BJ (cell line): ENCODE data around the gene FAM131C. TPM values are rescaled to one million over a fixed set of nuclear protein-coding genes. Genes with fewer than 3 reads are reported as not detected.

Source experiments
- CTCF ChIA-PET: fragments of 350-600 bp; formaldehyde crosslinking; extraction: SDS; loops from one replicate; lab custom pipeline; 2021; ENCODE audit warnings: antibody characterized with exemption, inconsistent platforms; lab: Yijun Ruan, JAX
- POLR2A ChIA-PET: fragments of 300-600 bp; sonication (Branson Sonifier 250); formaldehyde crosslinking; extraction: SDS; loops from one replicate; lab custom pipeline; 2021; ENCODE audit warnings: antibody characterized with exemption; lab: Charles Lee
- DNase-seq: peaks from one replicate; pipeline ENCODE4 v3.0.0-alpha.2; 2011; ENCODE audit warnings: low read depth
- H3K27me3 ChIP-seq: 2 replicates; pipeline ENCODE4 v1.6.0; 2011; ENCODE audit warnings: low read length; ENCODE audit not compliant: control insufficient read depth, insufficient read depth
- H3K36me3 ChIP-seq: 2 replicates; pipeline ENCODE4 v1.5.1; 2011; ENCODE audit warnings: low read length; ENCODE audit not compliant: control insufficient read depth, insufficient read depth
- H3K4me3 ChIP-seq: 2 replicates; pipeline ENCODE4 v1.5.1; 2011; ENCODE audit warnings: low read depth, mild to moderate bottlenecking, control low read depth, low read length
- polyA plus RNA-seq: library from polyadenylated mRNA; depleted of rRNA; stranded (reverse); fragments of >200 nt; gene quantifications from 2 replicates; pipeline ENCODE4 v1.2.3, GENCODE V29; 2011
- TF ChIP-seq, protein P1 (sequence below): IDR thresholded peaks from 2 replicates; pipeline ENCODE4 v1.5.1; 2011; ENCODE audit warnings: low read depth, mild to moderate bottlenecking, control low read depth, inconsistent platforms, low read length, moderate library complexity; ENCODE audit not compliant: insufficient read depth

Gene FAM131C
- polyA plus RNA-seq, 1 experiment, result 0.47 TPM

DNA sequence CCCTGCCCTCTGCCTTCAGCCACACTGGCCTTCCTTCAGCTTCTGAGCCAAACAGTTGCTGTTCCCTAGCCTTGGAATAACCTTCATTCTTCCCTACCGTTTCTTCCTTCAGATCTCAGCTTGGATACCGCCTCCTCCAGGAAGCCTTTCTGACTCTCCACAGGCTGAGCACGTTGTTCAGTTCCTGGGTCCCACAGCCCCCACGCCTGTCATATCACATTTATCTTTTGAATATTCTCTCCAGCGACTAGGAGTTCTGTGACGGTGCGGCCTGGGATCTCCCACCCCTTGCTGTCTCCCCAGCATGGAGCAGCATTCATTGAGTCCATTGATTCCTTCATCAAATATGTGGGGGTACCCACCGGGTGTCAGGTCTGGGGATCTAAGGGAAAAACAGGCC, 43.2 kb upstream of the FAM131C start:
- TF ChIP-seq, protein P1, sequence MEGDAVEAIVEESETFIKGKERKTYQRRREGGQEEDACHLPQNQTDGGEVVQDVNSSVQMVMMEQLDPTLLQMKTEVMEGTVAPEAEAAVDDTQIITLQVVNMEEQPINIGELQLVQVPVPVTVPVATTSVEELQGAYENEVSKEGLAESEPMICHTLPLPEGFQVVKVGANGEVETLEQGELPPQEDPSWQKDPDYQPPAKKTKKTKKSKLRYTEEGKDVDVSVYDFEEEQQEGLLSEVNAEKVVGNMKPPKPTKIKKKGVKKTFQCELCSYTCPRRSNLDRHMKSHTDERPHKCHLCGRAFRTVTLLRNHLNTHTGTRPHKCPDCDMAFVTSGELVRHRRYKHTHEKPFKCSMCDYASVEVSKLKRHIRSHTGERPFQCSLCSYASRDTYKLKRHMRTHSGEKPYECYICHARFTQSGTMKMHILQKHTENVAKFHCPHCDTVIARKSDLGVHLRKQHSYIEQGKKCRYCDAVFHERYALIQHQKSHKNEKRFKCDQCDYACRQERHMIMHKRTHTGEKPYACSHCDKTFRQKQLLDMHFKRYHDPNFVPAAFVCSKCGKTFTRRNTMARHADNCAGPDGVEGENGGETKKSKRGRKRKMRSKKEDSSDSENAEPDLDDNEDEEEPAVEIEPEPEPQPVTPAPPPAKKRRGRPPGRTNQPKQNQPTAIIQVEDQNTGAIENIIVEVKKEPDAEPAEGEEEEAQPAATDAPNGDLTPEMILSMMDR, result no peak

DNA sequence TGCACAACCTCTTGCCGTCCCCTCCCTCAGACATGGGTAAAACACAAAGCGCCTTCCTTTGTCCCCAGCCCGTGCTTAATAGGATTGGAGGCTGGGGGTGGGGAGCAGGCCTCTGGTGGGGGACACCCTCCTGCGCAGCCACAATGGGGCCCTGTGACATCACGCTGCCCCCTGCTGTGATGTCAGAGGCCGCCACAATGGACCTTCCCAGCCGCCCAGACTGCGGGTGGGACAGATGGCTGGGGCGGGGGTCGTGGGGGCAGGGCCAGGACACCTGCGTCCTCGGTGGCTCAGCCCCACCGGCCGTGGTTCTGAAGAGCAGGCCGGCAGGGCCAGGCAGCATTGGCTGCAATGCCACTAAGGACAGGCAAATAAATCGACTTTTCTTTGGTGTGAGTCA, 42.6 kb upstream of the FAM131C start:
- no peaks in the 10 kb centered on the region for H3K36me3 ChIP-seq
- DNase-seq, result no peak
- TF ChIP-seq, protein P1, result no peak
- POLR2A ChIA-PET, result no interaction called here
- CTCF ChIA-PET, result no interaction called here
- H3K27me3 ChIP-seq, result no peaks in the 10 kb centered on the region
- H3K4me3 ChIP-seq, result no peak overlapping the region

More for the DNA sequence above, 43.2 kb upstream of the FAM131C start:
- H3K36me3 ChIP-seq, result no peaks in the 10 kb centered on the region
- H3K27me3 ChIP-seq, result no peaks in the 10 kb centered on the region
- POLR2A ChIA-PET, result no interaction called here
- H3K4me3 ChIP-seq, result no peak overlapping the region
- no peak for DNase-seq
- CTCF ChIA-PET, result no interaction called here

DNA sequence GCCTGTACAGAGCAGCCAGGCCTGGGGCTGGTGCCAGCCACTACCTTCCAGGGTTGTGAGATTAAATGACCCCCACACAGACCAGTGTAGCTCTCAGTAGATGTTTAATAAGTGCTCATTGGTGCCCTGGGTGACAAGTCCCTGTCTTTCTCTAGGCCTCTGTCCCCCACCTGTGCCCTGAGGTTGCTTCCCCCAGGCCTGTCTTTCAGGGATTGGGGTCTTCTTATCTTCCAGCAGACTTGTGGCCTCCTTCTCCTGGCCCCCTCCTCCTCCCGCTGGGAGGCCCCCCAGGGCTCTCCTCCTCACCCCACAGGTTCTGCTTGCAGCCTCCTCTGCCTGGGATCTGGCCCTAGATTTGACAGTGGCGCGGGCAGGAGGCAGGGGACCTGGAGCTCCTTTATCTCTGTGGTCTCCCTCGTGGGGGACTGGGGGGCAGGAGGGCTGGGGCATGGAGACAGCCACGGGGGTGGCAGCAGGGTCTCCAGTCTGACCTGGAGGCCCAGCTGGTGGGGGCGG, 42.1 kb upstream of the FAM131C start:
- TF ChIP-seq, protein P1, result no peak
- Histone ChIP-seq H3K27me3 (no peaks in the 10 kb centered on the region), H3K36me3 (no peaks in the 10 kb centered on the region), H3K4me3 (no peak overlapping the region)
- ChIA-PET POLR2A (no interaction called here), CTCF (interaction anchor here (2.7 kb wide), 1 partner anchor 13 kb away, joined by 8 read pairs; no protein-coding TSS in a partner anchor)
- no peak for DNase-seq

DNA sequence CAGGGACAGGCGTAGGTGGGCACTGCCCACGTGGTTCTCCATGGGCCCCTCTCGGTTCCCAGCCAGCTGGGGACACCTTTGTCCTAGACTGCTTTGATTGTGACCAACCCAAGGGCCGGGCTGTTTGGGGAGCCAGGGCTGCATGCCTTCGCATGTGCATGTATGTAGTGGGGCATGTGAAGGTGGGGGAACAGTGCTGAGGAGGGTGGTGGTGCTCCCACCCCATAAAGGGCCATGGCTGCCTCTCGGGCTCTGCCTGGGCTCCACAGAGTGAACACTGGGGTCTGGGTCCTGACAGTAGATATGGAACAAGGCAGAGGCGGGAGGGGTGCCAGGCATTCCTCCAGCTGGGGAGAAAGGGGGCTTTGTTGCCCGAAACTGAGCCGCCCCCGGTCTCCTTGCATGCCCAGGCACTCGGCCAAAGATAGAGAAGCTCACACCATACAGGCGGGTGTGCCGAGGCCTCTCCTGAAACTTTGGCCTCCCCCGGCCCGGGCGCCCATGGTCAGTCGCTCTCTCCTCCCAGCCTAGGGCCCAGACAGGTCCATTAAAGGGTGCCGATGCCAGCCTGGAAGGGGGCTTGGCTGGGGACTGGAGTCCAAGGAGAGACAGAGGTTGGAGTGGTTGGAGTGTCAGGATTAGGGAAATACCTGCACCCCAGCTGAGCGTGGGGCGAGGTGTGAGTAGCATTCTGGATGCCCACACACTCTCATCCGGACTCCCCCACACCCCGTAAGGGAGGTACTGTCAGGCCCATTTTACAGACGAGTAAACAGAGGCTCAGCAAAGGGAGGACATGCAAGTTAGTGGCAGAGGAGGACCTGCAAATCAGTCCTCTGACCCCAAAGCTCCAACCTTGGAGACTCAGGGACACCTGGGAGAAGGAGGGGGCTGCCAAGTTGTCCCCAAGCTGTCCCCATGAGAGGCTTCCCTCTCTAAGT, 41.3 kb upstream of the FAM131C start:
- POLR2A ChIA-PET, result no interaction called here
- Histone ChIP-seq H3K27me3 (no peaks in the 10 kb centered on the region), H3K36me3 (no peaks in the 10 kb centered on the region), H3K4me3 (no peak overlapping the region)
- CTCF ChIA-PET, result interaction anchor here (1.5 to 2.7 kb wide), 2 partner anchors 12 to 74 kb away, joined by 4 to 8 read pairs; no protein-coding TSS in a partner anchor
- no peak for DNase-seq
- TF ChIP-seq, protein P1, result no peak
